Panc1 (cell line): Measurements from ENCODE around the gene ENPP3.

Experiments used
- CTCF ChIP-seq: fragments of 450-650 bp; IDR thresholded peaks from 2 replicates; pipeline ENCODE4 v1.5.1; 2017; ENCODE audit warnings: mild to moderate bottlenecking
- POLR2AphosphoS5 ChIP-seq: IDR thresholded peaks from 2 replicates; pipeline ENCODE4 v1.6.1; 2012; ENCODE audit warnings: mild to moderate bottlenecking, low read depth, low read length, moderate library complexity
- REST ChIP-seq, 2 experiments: IDR thresholded peaks; 2 replicates each; pipeline ENCODE4 v1.6.1; 2011 to 2012; ENCODE audit warnings: low read depth in 2 of 2, control low read depth in 1 of 2, low read length in 1 of 2, mild to moderate bottlenecking in 1 of 2, moderate library complexity in 1 of 2; ENCODE audit not compliant: insufficient read depth in 1 of 2
- SIN3A ChIP-seq: IDR thresholded peaks from 2 replicates; pipeline ENCODE4 v1.6.1; 2012; ENCODE audit warnings: low read depth, mild to moderate bottlenecking, low read length, moderate library complexity, borderline replicate concordance; ENCODE audit not compliant: insufficient read depth
- TCF7L2 ChIP-seq: IDR thresholded peaks from 2 replicates; pipeline ENCODE4 v1.6.1; 2011; ENCODE audit warnings: mild to moderate bottlenecking, low read depth, low read length, inconsistent platforms

- TF ChIP-seq CTCF (no peak), POLR2AphosphoS5 (no peak), TCF7L2 (no peak), SIN3A (no peak), REST (IDR thresholded peaks at IDR 0.05; ENCODE audit: insufficient read depth in 1 of 2, low read depth in 2 of 2, low read length in 1 of 2) (no peak)
Observed at GRCh38 chr6:131696956-131697355, 59.9 kb downstream of the ENPP3 start.
